ENCODE data around the gene TIGD3.
A peak's percentile ranks its signal among the peaks of the same experiment; 100 is the strongest.
"Not testable (repeated sequence)": the region's sequence is repeated elsewhere in the genome, so short reads cannot be mapped to it uniquely, and the experiment has no call there.

TIGD3 gene

GRCh38 chr11:65325435-65325834 is 29.1 kb upstream of the TIGD3 start:
- no peak for DNase-seq

GRCh38 chr11:65327021-65327420 is 27.5 kb upstream of the TIGD3 start:
- no peak for DNase-seq

- DNase-seq: no peak
Observed at GRCh38 chr11:65329478-65329877, 25.1 kb upstream of the TIGD3 start.

GRCh38 chr11:65329944-65330403 is 24.6 kb upstream of the TIGD3 start:
- DNase-seq: peak; percentile 11

- DNase-seq: no peak
Observed at GRCh38 chr11:65330544-65330943, 24.0 kb upstream of the TIGD3 start.

GRCh38 chr11:65332591-65332990 is 22.0 kb upstream of the TIGD3 start:
- DNase-seq: not testable (repeated sequence)

GRCh38 chr11:65334696-65335295 is 19.8 kb upstream of the TIGD3 start:
- no peak for DNase-seq

GRCh38 chr11:65338676-65339075 is 15.9 kb upstream of the TIGD3 start:
- no peak for DNase-seq

GRCh38 chr11:65340226-65340625 is 14.3 kb upstream of the TIGD3 start:
- DNase-seq: no peak

GRCh38 chr11:65341856-65342255 is 12.7 kb upstream of the TIGD3 start:
- no peak for DNase-seq

- DNase-seq: no peak
Observed at GRCh38 chr11:65351511-65351910, 3.0 kb upstream of the TIGD3 start.

GRCh38 chr11:65352783-65353182 is 1.8 kb upstream of the TIGD3 start:
- DNase-seq: no peak

GRCh38 chr11:65353376-65353775 is 1.2 kb upstream of the TIGD3 start:
- DNase-seq: no peak

- no peak for DNase-seq
Observed at GRCh38 chr11:65353900-65354264, 669 bp upstream of the TIGD3 start.

GRCh38 chr11:65355013-65355775 is 643 bp downstream of the TIGD3 start:
- DNase-seq: no peak

- no peak for DNase-seq
Observed at GRCh38 chr11:65355776-65356393, 1.3 kb downstream of the TIGD3 start.

GRCh38 chr11:65356394-65356972 is 1.9 kb downstream of the TIGD3 start:
- no peak for DNase-seq

GRCh38 chr11:65357856-65358356 is 3.4 kb downstream of the TIGD3 start:
- no peak for DNase-seq

- no peak for DNase-seq
Observed at GRCh38 chr11:65362320-65362931, 7.9 kb downstream of the TIGD3 start.

GRCh38 chr11:65362966-65363365 is 8.4 kb downstream of the TIGD3 start:
- DNase-seq: no peak

GRCh38 chr11:65363770-65364169 is 9.2 kb downstream of the TIGD3 start:
- DNase-seq: no peak

- DNase-seq: peak; percentile 46
Observed at GRCh38 chr11:65366340-65366773, 11.8 kb downstream of the TIGD3 start.

- no peak for DNase-seq
Observed at GRCh38 chr11:65370659-65371049, 16.1 kb downstream of the TIGD3 start.
